H9 (cell line): Measurements from ENCODE around the gene UGT2A3. TPM values are rescaled to one million over a fixed set of nuclear protein-coding genes. Genes with fewer than 3 reads are reported as not detected.
A peak's percentile ranks its signal among the peaks of the same experiment; 100 is the strongest.

Experiments used
- DNase-seq: peaks from one replicate; pipeline ENCODE4 v3.0.0-alpha.2; 2017
- H2AFZ ChIP-seq: one replicate; pipeline ENCODE4 v1.6.1; 2013; ENCODE audit warnings: mild to moderate bottlenecking, low read length, control low read depth, moderate library complexity
- H2AK5ac ChIP-seq: 2 replicates; pipeline ENCODE4 v1.6.1; 2013; ENCODE audit warnings: low read length, control low read depth, mixed read lengths; ENCODE audit not compliant: insufficient read length
- H2BK120ac ChIP-seq: one replicate; pipeline ENCODE4 v1.6.1; 2013; ENCODE audit warnings: low read depth, mild to moderate bottlenecking, low read length, control low read depth, inconsistent platforms; ENCODE audit not compliant: poor library complexity, severe bottlenecking
- H2BK12ac ChIP-seq: 2 replicates; pipeline ENCODE4 v1.6.1; 2013; ENCODE audit warnings: low read length, control low read depth, mixed read lengths, low read depth; ENCODE audit not compliant: insufficient read length
- H2BK15ac ChIP-seq: 2 replicates; pipeline ENCODE4 v1.6.1; 2013; ENCODE audit warnings: low read depth, low read length, control low read depth
- H2BK20ac ChIP-seq: one replicate; pipeline ENCODE4 v1.6.1; 2013; ENCODE audit warnings: low read depth, mild to moderate bottlenecking, low read length, control low read depth, inconsistent platforms; ENCODE audit not compliant: poor library complexity, severe bottlenecking
- H2BK5ac ChIP-seq: 2 replicates; pipeline ENCODE4 v1.6.1; 2013; ENCODE audit warnings: low read length, control low read depth, mixed read lengths; ENCODE audit not compliant: insufficient read length
- H3K14ac ChIP-seq: 2 replicates; pipeline ENCODE4 v1.6.1; 2013; ENCODE audit warnings: low read length, control low read depth; ENCODE audit not compliant: insufficient read depth
- H3K18ac ChIP-seq: 2 replicates; pipeline ENCODE4 v1.6.1; 2013; ENCODE audit warnings: low read depth, mild to moderate bottlenecking, mixed read lengths, low read length, control low read depth; ENCODE audit not compliant: insufficient read length
- H3K23ac ChIP-seq: 2 replicates; pipeline ENCODE4 v1.6.1; 2013; ENCODE audit warnings: low read length, control low read depth, mixed read lengths, low read depth; ENCODE audit not compliant: insufficient read length
- H3K23me2 ChIP-seq: 2 replicates; pipeline ENCODE4 v1.6.1; 2013; ENCODE audit warnings: low read depth, mild to moderate bottlenecking, mixed read lengths, low read length, control low read depth; ENCODE audit not compliant: insufficient read length, poor library complexity, severe bottlenecking
- H3K27ac ChIP-seq: 2 replicates; pipeline ENCODE4 v1.5.1; 2013; ENCODE audit warnings: low read length, control low read depth, mixed read lengths, low read depth; ENCODE audit not compliant: insufficient read length
- H3K27me3 ChIP-seq: 2 replicates; pipeline ENCODE4 v1.6.1; 2013; ENCODE audit warnings: low read length, control low read depth, inconsistent platforms; ENCODE audit not compliant: insufficient read depth
- H3K4ac ChIP-seq: 2 replicates; pipeline ENCODE4 v1.6.1; 2013; ENCODE audit warnings: low read depth, mild to moderate bottlenecking, control low read depth, inconsistent platforms, low read length, moderate library complexity
- H3K4me1 ChIP-seq: 2 replicates; pipeline ENCODE4 v1.6.1; 2013; ENCODE audit warnings: low read length, control low read depth, inconsistent platforms; ENCODE audit not compliant: insufficient read depth
- H3K4me2 ChIP-seq: 2 replicates; pipeline ENCODE4 v1.6.1; 2013; ENCODE audit warnings: low read length, control low read depth, mixed read lengths; ENCODE audit not compliant: insufficient read length, insufficient read depth
- H3K56ac ChIP-seq: 2 replicates; pipeline ENCODE4 v1.6.1; 2013; ENCODE audit warnings: low read depth, mild to moderate bottlenecking, mixed read lengths, low read length, control low read depth; ENCODE audit not compliant: insufficient read length
- H3K79me1 ChIP-seq: 2 replicates; pipeline ENCODE4 v1.6.1; 2013; ENCODE audit warnings: low read depth, mild to moderate bottlenecking, moderate library complexity, low read length, control low read depth, inconsistent platforms; ENCODE audit not compliant: insufficient read depth, poor library complexity, severe bottlenecking
- H3K79me2 ChIP-seq: 2 replicates; pipeline ENCODE4 v1.6.1; 2013; ENCODE audit warnings: low read length, control low read depth, inconsistent platforms; ENCODE audit not compliant: insufficient read depth
- H3K9ac ChIP-seq: 2 replicates; pipeline ENCODE4 v1.6.1; 2013; ENCODE audit warnings: low read length, control low read depth, mixed read lengths; ENCODE audit not compliant: insufficient read length; ENCODE audit errors: extremely low read depth
- H3K9me3 ChIP-seq: one replicate; pipeline ENCODE4 v1.6.1; 2013; ENCODE audit warnings: low read depth, low read length, inconsistent platforms; ENCODE audit not compliant: control insufficient read depth
- H3T11ph ChIP-seq: one replicate; pipeline ENCODE4 v1.6.1; 2013; ENCODE audit warnings: mild to moderate bottlenecking, low read length, control low read depth, inconsistent platforms
- H4K20me1 ChIP-seq: one replicate; pipeline ENCODE4 v1.6.1; 2013; ENCODE audit not compliant: control insufficient read depth, insufficient read length, insufficient read depth
- H4K5ac ChIP-seq: 2 replicates; pipeline ENCODE4 v1.6.1; 2013; ENCODE audit warnings: low read depth, mild to moderate bottlenecking, mixed read lengths, low read length, control low read depth; ENCODE audit not compliant: insufficient read length
- H4K8ac ChIP-seq: replicated peaks from 2 replicates; pipeline ENCODE4 v1.6.1; 2013; ENCODE audit warnings: low read length, control low read depth, mixed read lengths, low read depth; ENCODE audit not compliant: insufficient read length
- H4K91ac ChIP-seq: 2 replicates; pipeline ENCODE4 v1.6.1; 2013; ENCODE audit warnings: low read depth, mild to moderate bottlenecking, moderate library complexity, mixed read lengths, low read length, control low read depth; ENCODE audit not compliant: insufficient read length
- H3K27ac Mint-ChIP-seq, 3 experiments: 2 replicates in 2 of 3; 3 replicates in 1 of 3; pipeline ENCODE4 v1.8.0; 2020 to 2021; ENCODE audit warnings: mixed read lengths in 3 of 3, mild to moderate bottlenecking in 1 of 3, moderate library complexity in 1 of 3
- H3K27me3 Mint-ChIP-seq: 2 replicates; pipeline ENCODE4 v1.8.0; 2021; ENCODE audit warnings: low read depth, mild to moderate bottlenecking, moderate library complexity, mixed read lengths
- H3K36me3 Mint-ChIP-seq, 3 experiments: 2 replicates in 2 of 3; 3 replicates in 1 of 3; pipeline ENCODE4 v1.8.0; 2020 to 2021; ENCODE audit warnings: low read depth in 3 of 3, mixed read lengths in 3 of 3; ENCODE audit not compliant: insufficient read depth in 1 of 3
- H3K4me1 Mint-ChIP-seq, 2 experiments: 2 replicates each; pipeline ENCODE4 v1.8.0; 2020; ENCODE audit warnings: mixed read lengths in 2 of 2
- H3K4me3 Mint-ChIP-seq, 2 experiments: 2 replicates in 1 of 2; 3 replicates in 1 of 2; pipeline ENCODE4 v1.8.0; 2020 to 2021; ENCODE audit warnings: mild to moderate bottlenecking in 2 of 2, mixed read lengths in 2 of 2, moderate library complexity in 1 of 2
- H3K9me3 Mint-ChIP-seq, 2 experiments: 2 replicates in 1 of 2; 3 replicates in 1 of 2; pipeline ENCODE4 v1.8.0; 2020; ENCODE audit warnings: mild to moderate bottlenecking in 2 of 2, mixed read lengths in 2 of 2, moderate library complexity in 1 of 2
- WGBS: extraction: QIAGEN DNeasy Blood & Tissue Kit; methylation state at CpG from one replicate; pipeline ENCODE4 v1.1.7; 2013; ENCODE audit warnings: missing lambda C conversion rate, low lambda C conversion rate, mixed read lengths; ENCODE audit not compliant: insufficient read length; ENCODE audit errors: extremely low coverage; 5-methylcytosine and 5-hydroxymethylcytosine counted together
- total RNA-seq: library from RNA; stranded (reverse); gene quantifications from 2 replicates; pipeline ENCODE4 v1.2.1, GENCODE V29; 2021
- TF ChIP-seq, protein P1 (sequence below): fragments of 200-600 bp; sonication (generic); conservative IDR thresholded peaks from 3 replicates; pipeline ENCODE4 v1.8.0; 2021; ENCODE audit warnings: antibody characterized with exemption, mild to moderate bottlenecking

Gene UGT2A3
- total RNA-seq, 1 experiment from 2014 or later: not detected

DNA sequence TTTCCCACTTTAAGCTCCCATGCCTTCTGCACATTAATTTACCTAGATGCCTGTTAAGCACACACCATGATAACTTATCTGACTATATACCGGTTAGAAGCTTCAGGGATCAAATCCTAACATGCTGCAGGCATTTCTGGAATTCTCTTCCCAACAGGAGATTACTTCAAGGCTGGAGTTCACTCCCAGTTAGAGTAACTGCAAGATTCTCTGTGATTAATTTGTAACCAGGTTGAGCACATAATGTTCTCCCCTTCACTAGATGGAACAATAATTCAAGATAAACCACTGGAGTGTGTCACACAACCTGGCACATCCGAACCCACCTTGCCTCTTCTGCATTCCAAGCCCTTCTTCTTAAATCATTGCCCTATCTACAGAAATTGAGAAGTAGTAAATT, 11.8 kb upstream of the UGT2A3 start:
- Histone ChIP-seq H4K8ac (no peak overlapping the region), H3K79me2 (no peaks in the 10 kb centered on the region), H3K18ac (no peak overlapping the region), H4K5ac (no peak overlapping the region), H4K91ac (no peak overlapping the region), H3K9me3 (no peaks in the 10 kb centered on the region), H3K27me3 (no peaks in the 10 kb centered on the region), H3K14ac (no peak overlapping the region), H2AK5ac (no peak overlapping the region), H3K4ac (no peak overlapping the region), H3K9ac (no peak overlapping the region), H2BK120ac (no peak overlapping the region), H2AFZ (no peak overlapping the region), H2BK15ac (no peak overlapping the region), H3K4me2 (no peak overlapping the region), H2BK20ac (no peak overlapping the region), H3K56ac (no peak overlapping the region), H2BK5ac (no peak overlapping the region), H3K27ac (no peak overlapping the region), H4K20me1 (no peaks in the 10 kb centered on the region), H3K23ac (no peak overlapping the region), H3K79me1 (no peaks in the 10 kb centered on the region), H3K4me1 (no peaks in the 10 kb centered on the region), H3T11ph (no peak overlapping the region), H3K23me2 (no peaks in the 10 kb centered on the region), H2BK12ac (no peak overlapping the region)
- Mint-ChIP-seq H3K4me3 (no peak overlapping the region), H3K9me3 (peaks cover 22 to 33% of the 10 kb centered on the region in 2 experiments), H3K27ac (0 out of 7 replicates have a peak overlapping the region, but pooled peaks of 1 of the 3 experiments have one; percentile 65), H3K4me1 (no peaks in the 10 kb centered on the region; a peak in 1 of 4 replicates), H3K36me3 (peaks cover 12 to 56% (median 12%) of the 10 kb centered on the region in 3 experiments), H3K27me3 (no peaks in the 10 kb centered on the region)
- no peak for DNase-seq
- TF ChIP-seq, protein P1, sequence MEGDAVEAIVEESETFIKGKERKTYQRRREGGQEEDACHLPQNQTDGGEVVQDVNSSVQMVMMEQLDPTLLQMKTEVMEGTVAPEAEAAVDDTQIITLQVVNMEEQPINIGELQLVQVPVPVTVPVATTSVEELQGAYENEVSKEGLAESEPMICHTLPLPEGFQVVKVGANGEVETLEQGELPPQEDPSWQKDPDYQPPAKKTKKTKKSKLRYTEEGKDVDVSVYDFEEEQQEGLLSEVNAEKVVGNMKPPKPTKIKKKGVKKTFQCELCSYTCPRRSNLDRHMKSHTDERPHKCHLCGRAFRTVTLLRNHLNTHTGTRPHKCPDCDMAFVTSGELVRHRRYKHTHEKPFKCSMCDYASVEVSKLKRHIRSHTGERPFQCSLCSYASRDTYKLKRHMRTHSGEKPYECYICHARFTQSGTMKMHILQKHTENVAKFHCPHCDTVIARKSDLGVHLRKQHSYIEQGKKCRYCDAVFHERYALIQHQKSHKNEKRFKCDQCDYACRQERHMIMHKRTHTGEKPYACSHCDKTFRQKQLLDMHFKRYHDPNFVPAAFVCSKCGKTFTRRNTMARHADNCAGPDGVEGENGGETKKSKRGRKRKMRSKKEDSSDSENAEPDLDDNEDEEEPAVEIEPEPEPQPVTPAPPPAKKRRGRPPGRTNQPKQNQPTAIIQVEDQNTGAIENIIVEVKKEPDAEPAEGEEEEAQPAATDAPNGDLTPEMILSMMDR: no peak
- no CpG with 5 or more reads among the region's 2 CpGs for WGBS
